Fibroblast of peridontal ligament (primary cell): Measurements from ENCODE around the gene LYPD6.

Experiments
- DNase-seq: peaks from one replicate; pipeline ENCODE4 v3.0.0-alpha.2; 2010; ENCODE audit errors: extremely low read depth

Gene LYPD6

GRCh38 chr2:149513461-149513860 lies 183.1 kb downstream of the LYPD6 start:
- DNase-seq: no peak
